DND-41 (cell line): Measurements from ENCODE around the gene TPI1.

Source experiments
- CTCF ChIP-seq: IDR thresholded peaks from 2 replicates; pipeline ENCODE4 v1.5.1; 2012; ENCODE audit warnings: borderline replicate concordance, low read length, moderate library complexity, mild to moderate bottlenecking; ENCODE audit not compliant: poor library complexity, severe bottlenecking; ENCODE audit errors: extremely low read depth
- EZH2 ChIP-seq: IDR thresholded peaks from 3 replicates; pipeline ENCODE4 v1.6.1; 2012; ENCODE audit warnings: borderline replicate concordance, low read depth, mild to moderate bottlenecking, moderate library complexity, low read length, inconsistent platforms; ENCODE audit not compliant: severe bottlenecking

GRCh38 chr12:6840761-6841515 lies 26.4 kb upstream of the TPI1 start, which contains the start of gene GNB3:
- TF ChIP-seq CTCF (no peak), EZH2 (no peak)
